GM23338 (cell line): Measurements from ENCODE around the gene ZC3H13. TPM values are rescaled to one million over a fixed set of nuclear protein-coding genes. Genes with fewer than 3 reads are reported as not detected.

ENCODE experiments used
- ATAC-seq: fragments of 200-7000 bp; cut with Tn5 transposase; 3 replicates; pipeline ENCODE4 v1.9.1; 2020
- DNase-seq: peaks from one replicate; pipeline ENCODE4 v3.0.0-alpha.2; 2015; ENCODE audit warnings: low spot score
- H2AFZ ChIP-seq: fragments of 200-600 bp; sonication (generic); 2 replicates; pipeline ENCODE4 v1.8.0; 2016; ENCODE audit warnings: antibody characterized with exemption, mild to moderate bottlenecking, moderate library complexity
- H3F3A ChIP-seq: fragments of 200-600 bp; sonication (generic); replicated peaks from 2 replicates; pipeline ENCODE4 v1.8.0; 2017; ENCODE audit warnings: antibody characterized with exemption, mixed run types, low read depth
- H3K27ac ChIP-seq: fragments of 200-600 bp; sonication (generic); 2 replicates; pipeline ENCODE4 v1.6.1; 2016; ENCODE audit warnings: low read depth
- H3K27me3 ChIP-seq: fragments of 200-600 bp; sonication (generic); 2 replicates; pipeline ENCODE4 v1.8.0; 2016; ENCODE audit warnings: mild to moderate bottlenecking, mixed run types, moderate library complexity; ENCODE audit not compliant: insufficient read depth
- H3K36me3 ChIP-seq: fragments of 200-600 bp; sonication (generic); 2 replicates; pipeline ENCODE4 v1.8.0; 2016; ENCODE audit warnings: mild to moderate bottlenecking; ENCODE audit not compliant: insufficient read depth
- H3K4me1 ChIP-seq: fragments of 200-600 bp; sonication (generic); 2 replicates; pipeline ENCODE4 v1.8.0; 2016; ENCODE audit warnings: mild to moderate bottlenecking, moderate library complexity; ENCODE audit not compliant: insufficient read depth
- H3K4me2 ChIP-seq: fragments of 200-600 bp; sonication (generic); 2 replicates; pipeline ENCODE4 v1.7.1; 2017; ENCODE audit warnings: mixed run types
- H3K4me3 ChIP-seq: fragments of 200-600 bp; sonication (generic); 2 replicates; pipeline ENCODE4 v1.6.1; 2016; ENCODE audit warnings: mixed run types
- H3K79me2 ChIP-seq: fragments of 200-600 bp; sonication (generic); replicated peaks from 2 replicates; pipeline ENCODE4 v1.8.0; 2017; ENCODE audit warnings: mild to moderate bottlenecking; ENCODE audit not compliant: insufficient read depth
- H3K9me2 ChIP-seq: fragments of 200-600 bp; sonication (generic); 2 replicates; pipeline ENCODE4 v1.8.0; 2017; ENCODE audit not compliant: insufficient read depth
- H4K20me1 ChIP-seq: fragments of 200-600 bp; sonication (generic); replicated peaks from 2 replicates; pipeline ENCODE4 v1.8.0; 2017; ENCODE audit warnings: mild to moderate bottlenecking; ENCODE audit not compliant: insufficient read depth
- H3K27ac Mint-ChIP-seq: 2 replicates; pipeline ENCODE4 v1.8.0; 2020; ENCODE audit warnings: inconsistent platforms, mild to moderate bottlenecking, moderate library complexity, mixed read lengths
- H3K27me3 Mint-ChIP-seq: 3 replicates; pipeline ENCODE4 v1.8.0; 2022; ENCODE audit warnings: low read depth, mild to moderate bottlenecking, moderate library complexity, mixed read lengths, inconsistent platforms; ENCODE audit not compliant: insufficient read depth, poor library complexity
- H3K36me3 Mint-ChIP-seq: 3 replicates; pipeline ENCODE4 v1.8.0; 2021; ENCODE audit warnings: low read depth, mild to moderate bottlenecking, inconsistent platforms, moderate library complexity, mixed read lengths
- H3K4me1 Mint-ChIP-seq: 3 replicates; pipeline ENCODE4 v1.8.0; 2020; ENCODE audit warnings: mild to moderate bottlenecking, inconsistent platforms, mixed read lengths
- H3K4me3 Mint-ChIP-seq: 3 replicates; pipeline ENCODE4 v1.8.0; 2021; ENCODE audit warnings: moderate library complexity, mild to moderate bottlenecking, inconsistent platforms, mixed read lengths
- H3K9me3 Mint-ChIP-seq: 3 replicates; pipeline ENCODE4 v1.8.0; 2020; ENCODE audit warnings: moderate library complexity, mild to moderate bottlenecking, inconsistent platforms, mixed read lengths
- CREB1 ChIP-seq: fragments of 250-450 bp; sonication (Bioruptor Pico); IDR thresholded peaks from 2 replicates; pipeline ENCODE4 v1.5.0; 2020; ENCODE audit warnings: low read depth, mild to moderate bottlenecking, moderate library complexity
- CTCF ChIP-seq, 2 experiments: fragments of 200-600 bp in 1 of 2; sonication (generic) in 1 of 2; conservative IDR thresholded peaks; 2 replicates each; pipeline versions ENCODE4 v1.5.1 to v1.6.1; 2016 to 2017; ENCODE audit warnings: antibody characterized with exemption in 2 of 2, low read depth in 2 of 2, mild to moderate bottlenecking in 2 of 2, moderate library complexity in 1 of 2
- EZH2 ChIP-seq: fragments of 200-600 bp; sonication (generic); IDR thresholded peaks from one replicate; pipeline ENCODE4 v1.8.0; 2017; ENCODE audit warnings: antibody characterized with exemption, mild to moderate bottlenecking, low read depth; ENCODE audit not compliant: unreplicated experiment
- EZH2phosphoT487 ChIP-seq: fragments of 200-600 bp; sonication (generic); IDR thresholded peaks from one replicate; pipeline ENCODE4 v1.8.1; 2018; ENCODE audit warnings: antibody characterized with exemption; ENCODE audit not compliant: unreplicated experiment
- JUNB ChIP-seq: IDR thresholded peaks from one replicate; pipeline ENCODE4 v1.6.1; 2016; ENCODE audit warnings: antibody characterized with exemption; ENCODE audit not compliant: unreplicated experiment
- NANOG ChIP-seq: IDR thresholded peaks from 2 replicates; pipeline ENCODE4 v1.6.1; 2016; ENCODE audit warnings: antibody characterized with exemption, borderline replicate concordance
- POLR2AphosphoS5 ChIP-seq: IDR thresholded peaks from 2 replicates; pipeline ENCODE4 v1.6.1; 2016; ENCODE audit warnings: antibody characterized with exemption, low read depth
- REST ChIP-seq: IDR thresholded peaks from one replicate; pipeline ENCODE4 v1.6.1; 2018; ENCODE audit warnings: antibody characterized with exemption; ENCODE audit not compliant: unreplicated experiment
- STAT1 ChIP-seq: IDR thresholded peaks from one replicate; pipeline ENCODE4 v1.6.1; 2016; ENCODE audit warnings: antibody characterized with exemption; ENCODE audit not compliant: unreplicated experiment
- ZNF114 ChIP-seq: fragments of 250-450 bp; sonication (Bioruptor Pico); IDR thresholded peaks from 2 replicates; pipeline ENCODE4 v1.5.0; 2020; ENCODE audit warnings: mild to moderate bottlenecking, moderate library complexity
- ZNF331 ChIP-seq: fragments of 250-450 bp; sonication (Bioruptor Pico); IDR thresholded peaks from 2 replicates; pipeline ENCODE4 v1.5.0; 2020; ENCODE audit warnings: low read depth, mild to moderate bottlenecking, moderate library complexity
- polyA plus RNA-seq: library from polyadenylated mRNA; unstranded; fragments of >200 nt; fragmentation: Nextera tagmentation; extraction: Ambion mirVana; gene quantifications from 2 replicates; pipeline ENCODE4 v1.2.1, GENCODE V29; 2016
- total RNA-seq: library from RNA; depleted of rRNA; stranded (reverse); fragments of >200 nt; shearing (Covaris generic); gene quantifications from 2 replicates; pipeline ENCODE4 v1.2.3, GENCODE V29; 2014
- TF ChIP-seq, protein P1 (sequence below): IDR thresholded peaks from 2 replicates; pipeline ENCODE4 v1.6.1; 2016; ENCODE audit warnings: antibody characterized with exemption
- TF ChIP-seq, protein P2 (sequence below): fragments of 250-450 bp; sonication (Bioruptor Pico); IDR thresholded peaks from 2 replicates; pipeline ENCODE4 v1.5.0; 2020; ENCODE audit warnings: mild to moderate bottlenecking, moderate library complexity

ZC3H13 gene
- total and polyA plus RNA-seq, 2 experiments from 2014 or later, result 39.6 to 125 TPM

GRCh38 chr13:46012404-46012803 is 40.1 kb downstream of the ZC3H13 start:
- Histone ChIP-seq H3K27ac (no peak overlapping the region), H3K4me2 (no peak overlapping the region), H3K4me3 (no peak overlapping the region), H2AFZ (no peak overlapping the region), H3K27me3 (no peaks in the 10 kb centered on the region), H3K36me3 (peaks cover 18% of the 10 kb centered on the region; the same call in 1 of the 2 replicates), H3F3A (no peaks in the 10 kb centered on the region), H4K20me1 (peaks cover 5% of the 10 kb centered on the region; the same call in 1 of the 2 replicates), H3K9me2 (no peaks in the 10 kb centered on the region), H3K79me2 (no peaks in the 10 kb centered on the region), H3K4me1 (no peaks in the 10 kb centered on the region)
- Mint-ChIP-seq H3K27ac (no peak overlapping the region), H3K9me3 (no peaks in the 10 kb centered on the region), H3K4me1 (no peaks in the 10 kb centered on the region), H3K36me3 (peaks cover 19% of the 10 kb centered on the region; the same call in 2 of the 3 replicates), H3K4me3 (no peak overlapping the region), H3K27me3 (no peaks in the 10 kb centered on the region)
- TF ChIP-seq STAT1, result no peak
- no peak for TF ChIP-seq ZNF114 (CRISPR knock-in tag)
- TF ChIP-seq JUNB, result no peak
- no peak for TF ChIP-seq REST
- TF ChIP-seq, protein P1, sequence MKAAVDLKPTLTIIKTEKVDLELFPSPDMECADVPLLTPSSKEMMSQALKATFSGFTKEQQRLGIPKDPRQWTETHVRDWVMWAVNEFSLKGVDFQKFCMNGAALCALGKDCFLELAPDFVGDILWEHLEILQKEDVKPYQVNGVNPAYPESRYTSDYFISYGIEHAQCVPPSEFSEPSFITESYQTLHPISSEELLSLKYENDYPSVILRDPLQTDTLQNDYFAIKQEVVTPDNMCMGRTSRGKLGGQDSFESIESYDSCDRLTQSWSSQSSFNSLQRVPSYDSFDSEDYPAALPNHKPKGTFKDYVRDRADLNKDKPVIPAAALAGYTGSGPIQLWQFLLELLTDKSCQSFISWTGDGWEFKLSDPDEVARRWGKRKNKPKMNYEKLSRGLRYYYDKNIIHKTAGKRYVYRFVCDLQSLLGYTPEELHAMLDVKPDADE, result no peak
- TF ChIP-seq ZNF331, result no peak
- TF ChIP-seq CREB1 (CRISPR knock-in tag), result no peak
- no peak for TF ChIP-seq EZH2
- no peak for TF ChIP-seq CTCF (conservative IDR thresholded peaks at IDR 0.05; ENCODE audit: low read depth in 2 of 2)
- TF ChIP-seq POLR2AphosphoS5, result no peak
- no peak for TF ChIP-seq EZH2phosphoT487
- TF ChIP-seq, protein P2, sequence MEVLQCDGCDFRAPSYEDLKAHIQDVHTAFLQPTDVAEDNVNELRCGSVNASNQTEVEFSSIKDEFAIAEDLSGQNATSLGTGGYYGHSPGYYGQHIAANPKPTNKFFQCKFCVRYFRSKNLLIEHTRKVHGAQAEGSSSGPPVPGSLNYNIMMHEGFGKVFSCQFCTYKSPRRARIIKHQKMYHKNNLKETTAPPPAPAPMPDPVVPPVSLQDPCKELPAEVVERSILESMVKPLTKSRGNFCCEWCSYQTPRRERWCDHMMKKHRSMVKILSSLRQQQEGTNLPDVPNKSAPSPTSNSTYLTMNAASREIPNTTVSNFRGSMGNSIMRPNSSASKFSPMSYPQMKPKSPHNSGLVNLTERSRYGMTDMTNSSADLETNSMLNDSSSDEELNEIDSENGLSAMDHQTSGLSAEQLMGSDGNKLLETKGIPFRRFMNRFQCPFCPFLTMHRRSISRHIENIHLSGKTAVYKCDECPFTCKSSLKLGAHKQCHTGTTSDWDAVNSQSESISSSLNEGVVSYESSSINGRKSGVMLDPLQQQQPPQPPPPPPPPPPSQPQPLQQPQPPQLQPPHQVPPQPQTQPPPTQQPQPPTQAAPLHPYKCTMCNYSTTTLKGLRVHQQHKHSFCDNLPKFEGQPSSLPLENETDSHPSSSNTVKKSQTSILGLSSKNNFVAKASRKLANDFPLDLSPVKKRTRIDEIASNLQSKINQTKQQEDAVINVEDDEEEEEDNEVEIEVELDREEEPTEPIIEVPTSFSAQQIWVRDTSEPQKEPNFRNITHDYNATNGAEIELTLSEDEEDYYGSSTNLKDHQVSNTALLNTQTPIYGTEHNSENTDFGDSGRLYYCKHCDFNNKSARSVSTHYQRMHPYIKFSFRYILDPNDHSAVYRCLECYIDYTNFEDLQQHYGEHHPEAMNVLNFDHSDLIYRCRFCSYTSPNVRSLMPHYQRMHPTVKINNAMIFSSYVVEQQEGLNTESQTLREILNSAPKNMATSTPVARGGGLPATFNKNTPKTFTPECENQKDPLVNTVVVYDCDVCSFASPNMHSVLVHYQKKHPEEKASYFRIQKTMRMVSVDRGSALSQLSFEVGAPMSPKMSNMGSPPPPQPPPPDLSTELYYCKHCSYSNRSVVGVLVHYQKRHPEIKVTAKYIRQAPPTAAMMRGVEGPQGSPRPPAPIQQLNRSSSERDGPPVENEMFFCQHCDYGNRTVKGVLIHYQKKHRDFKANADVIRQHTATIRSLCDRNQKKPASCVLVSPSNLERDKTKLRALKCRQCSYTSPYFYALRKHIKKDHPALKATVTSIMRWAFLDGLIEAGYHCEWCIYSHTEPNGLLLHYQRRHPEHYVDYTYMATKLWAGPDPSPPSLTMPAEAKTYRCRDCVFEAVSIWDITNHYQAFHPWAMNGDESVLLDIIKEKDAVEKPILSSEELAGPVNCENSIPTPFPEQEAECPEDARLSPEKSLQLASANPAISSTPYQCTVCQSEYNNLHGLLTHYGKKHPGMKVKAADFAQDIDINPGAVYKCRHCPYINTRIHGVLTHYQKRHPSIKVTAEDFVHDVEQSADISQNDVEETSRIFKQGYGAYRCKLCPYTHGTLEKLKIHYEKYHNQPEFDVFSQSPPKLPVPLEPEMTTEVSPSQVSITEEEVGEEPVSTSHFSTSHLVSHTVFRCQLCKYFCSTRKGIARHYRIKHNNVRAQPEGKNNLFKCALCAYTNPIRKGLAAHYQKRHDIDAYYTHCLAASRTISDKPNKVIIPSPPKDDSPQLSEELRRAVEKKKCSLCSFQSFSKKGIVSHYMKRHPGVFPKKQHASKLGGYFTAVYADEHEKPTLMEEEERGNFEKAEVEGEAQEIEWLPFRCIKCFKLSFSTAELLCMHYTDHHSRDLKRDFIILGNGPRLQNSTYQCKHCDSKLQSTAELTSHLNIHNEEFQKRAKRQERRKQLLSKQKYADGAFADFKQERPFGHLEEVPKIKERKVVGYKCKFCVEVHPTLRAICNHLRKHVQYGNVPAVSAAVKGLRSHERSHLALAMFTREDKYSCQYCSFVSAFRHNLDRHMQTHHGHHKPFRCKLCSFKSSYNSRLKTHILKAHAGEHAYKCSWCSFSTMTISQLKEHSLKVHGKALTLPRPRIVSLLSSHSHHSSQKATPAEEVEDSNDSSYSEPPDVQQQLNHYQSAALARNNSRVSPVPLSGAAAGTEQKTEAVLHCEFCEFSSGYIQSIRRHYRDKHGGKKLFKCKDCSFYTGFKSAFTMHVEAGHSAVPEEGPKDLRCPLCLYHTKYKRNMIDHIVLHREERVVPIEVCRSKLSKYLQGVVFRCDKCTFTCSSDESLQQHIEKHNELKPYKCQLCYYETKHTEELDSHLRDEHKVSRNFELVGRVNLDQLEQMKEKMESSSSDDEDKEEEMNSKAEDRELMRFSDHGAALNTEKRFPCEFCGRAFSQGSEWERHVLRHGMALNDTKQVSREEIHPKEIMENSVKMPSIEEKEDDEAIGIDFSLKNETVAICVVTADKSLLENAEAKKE (CRISPR knock-in tag), result no peak
- TF ChIP-seq NANOG, result no peak
- ATAC-seq (no peak), DNase-seq (no peak)
